Panc1 (cell line): ENCODE data around the gene MDGA2. TPM values are rescaled to one million over a fixed set of nuclear protein-coding genes. Genes with fewer than 3 reads are reported as not detected.

ENCODE experiments used
- ATAC-seq: fragments of 200-7000 bp; cut with Tn5 transposase; 2 replicates; pipeline ENCODE4 v1.9.1; 2020; ENCODE audit warnings: mild to moderate bottlenecking, moderate library complexity
- BruUV-seq: library from RNA; stranded (reverse); fragments of 400-500 nt; replicated peaks from 2 replicates; lab custom pipeline; 2021; lab: Mats Ljungman, UMichigan
- CTCF ChIA-PET: fragments of 300-600 bp; sonication (Branson Sonifier 250); formaldehyde crosslinking; loops from one replicate; lab custom pipeline; 2022; ENCODE audit warnings: antibody characterized with exemption; lab: Charles Lee
- POLR2A ChIA-PET: fragments of 300-600 bp; sonication (Branson Sonifier 250); formaldehyde crosslinking; loops from one replicate; lab custom pipeline; 2022; ENCODE audit warnings: antibody characterized with exemption; lab: Charles Lee
- DNase-seq: peaks from one replicate; pipeline ENCODE4 v3.0.0-alpha.2; 2010; ENCODE audit warnings: low read depth, low spot score
- H3K27ac ChIP-seq: 2 replicates; pipeline ENCODE4 v1.5.1; 2011; ENCODE audit warnings: mild to moderate bottlenecking, low read length, inconsistent platforms
- H3K27me3 ChIP-seq: fragments of 200-500 bp; sonication (Bioruptor generic); 2 replicates; pipeline ENCODE4 v1.6.0; 2014; ENCODE audit warnings: low read length, inconsistent platforms; ENCODE audit not compliant: control insufficient read depth, insufficient read depth
- H3K36me3 ChIP-seq: fragments of 200-500 bp; sonication (Bioruptor generic); 2 replicates; pipeline ENCODE4 v1.5.1; 2014; ENCODE audit warnings: inconsistent platforms, mild to moderate bottlenecking, low read length, moderate library complexity; ENCODE audit not compliant: control insufficient read depth, insufficient read depth
- H3K4me1 ChIP-seq: 2 replicates; pipeline ENCODE4 v1.5.1; 2011; ENCODE audit warnings: inconsistent platforms, mild to moderate bottlenecking, low read length, moderate library complexity; ENCODE audit not compliant: control insufficient read depth, insufficient read depth
- H3K4me3 ChIP-seq, 2 experiments: 2 replicates each; pipeline ENCODE4 v1.5.1; 2011 to 2012; ENCODE audit warnings: low read depth in 2 of 2, low read length in 2 of 2, mild to moderate bottlenecking in 2 of 2, inconsistent platforms in 1 of 2, moderate library complexity in 1 of 2
- H3K9me3 ChIP-seq: fragments of 200-500 bp; sonication (Bioruptor generic); 2 replicates; pipeline ENCODE4 v1.5.1; 2014; ENCODE audit warnings: low read depth, mild to moderate bottlenecking, inconsistent platforms, low read length, moderate library complexity; ENCODE audit not compliant: control insufficient read depth, insufficient read depth
- POLR2AphosphoS5 ChIP-seq: IDR thresholded peaks from 2 replicates; pipeline ENCODE4 v1.6.1; 2012; ENCODE audit warnings: mild to moderate bottlenecking, low read depth, low read length, moderate library complexity
- SIN3A ChIP-seq: IDR thresholded peaks from 2 replicates; pipeline ENCODE4 v1.6.1; 2012; ENCODE audit warnings: low read depth, mild to moderate bottlenecking, low read length, moderate library complexity, borderline replicate concordance; ENCODE audit not compliant: insufficient read depth
- TCF7L2 ChIP-seq: IDR thresholded peaks from 2 replicates; pipeline ENCODE4 v1.6.1; 2011; ENCODE audit warnings: mild to moderate bottlenecking, low read depth, low read length, inconsistent platforms
- in situ Hi-C: cut with HindIII; loops from 2 replicates; pipeline ENCODE4 v1.10.0; 2016; ENCODE audit warnings: low sequenced_read_pairs, low pct_unique_long_range_greater_than_20kb
- intact Hi-C: fragments of 100-400 bp; cut with micrococcal nuclease; formaldehyde crosslinking; loops from one replicate; pipeline ENCODE4 v1.10.0; 2022; ENCODE audit not compliant: unreplicated experiment
- total RNA-seq: library from RNA; stranded (reverse); gene quantifications from one replicate; pipeline ENCODE4 v1.2.1, GENCODE V29; 2021; ENCODE audit not compliant: unreplicated experiment
- TF ChIP-seq, protein P1 (sequence below), 2 experiments: IDR thresholded peaks; 2 replicates each; pipeline ENCODE4 v1.6.1; 2011 to 2012; ENCODE audit warnings: low read depth in 2 of 2, control low read depth in 1 of 2, low read length in 1 of 2, mild to moderate bottlenecking in 1 of 2, moderate library complexity in 1 of 2; ENCODE audit not compliant: insufficient read depth in 1 of 2
- TF ChIP-seq, protein P2 (sequence below): fragments of 450-650 bp; IDR thresholded peaks from 2 replicates; pipeline ENCODE4 v1.5.1; 2017; ENCODE audit warnings: mild to moderate bottlenecking

MDGA2 gene
- total RNA-seq, 1 experiment from 2014 or later = not detected

DNA sequence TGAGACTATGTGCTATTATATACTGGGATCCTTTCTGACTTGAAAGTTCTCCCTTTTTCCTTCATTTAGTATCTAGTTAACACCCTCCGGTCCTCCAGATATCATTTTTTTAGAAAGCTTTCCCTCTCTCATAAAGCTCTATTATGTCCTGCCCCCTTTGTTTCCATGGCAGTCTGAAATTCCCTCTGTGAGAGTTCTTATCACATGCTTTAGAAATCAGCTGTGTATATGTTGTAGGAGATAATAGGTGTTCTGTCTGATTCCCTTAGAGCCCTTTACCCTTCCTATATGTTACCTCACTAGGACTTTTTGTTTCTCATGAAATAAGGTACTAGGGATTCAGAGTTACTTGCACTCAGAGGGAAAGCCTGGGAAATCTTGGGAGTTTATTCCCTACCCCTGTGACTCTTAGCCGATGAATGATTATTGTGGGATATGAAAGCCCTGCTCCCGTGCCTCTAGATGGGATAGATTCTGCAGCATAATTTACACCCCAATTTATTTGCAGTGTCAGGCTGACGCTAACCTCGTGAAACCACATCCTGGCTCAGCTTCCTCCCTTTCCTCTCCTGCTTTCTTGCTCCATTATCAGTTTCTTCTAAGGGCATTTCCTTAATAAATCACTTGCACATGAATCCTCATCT is 448.4 kb downstream of the MDGA2 start:
- CTCF ChIA-PET = no interaction called here
- in situ Hi-C loops (no loop called here), intact Hi-C loops (no loop called here)
- ATAC-seq = no peak
- Histone ChIP-seq H3K27me3 (no peaks in the 10 kb centered on the region), H3K36me3 (no peaks in the 10 kb centered on the region), H3K4me3 (no peak overlapping the region), H3K27ac (no peak overlapping the region), H3K9me3 (no peaks in the 10 kb centered on the region), H3K4me1 (no peaks in the 10 kb centered on the region)
- TF ChIP-seq TCF7L2 (no peak), POLR2AphosphoS5 (no peak), SIN3A (no peak)
- TF ChIP-seq, protein P1, sequence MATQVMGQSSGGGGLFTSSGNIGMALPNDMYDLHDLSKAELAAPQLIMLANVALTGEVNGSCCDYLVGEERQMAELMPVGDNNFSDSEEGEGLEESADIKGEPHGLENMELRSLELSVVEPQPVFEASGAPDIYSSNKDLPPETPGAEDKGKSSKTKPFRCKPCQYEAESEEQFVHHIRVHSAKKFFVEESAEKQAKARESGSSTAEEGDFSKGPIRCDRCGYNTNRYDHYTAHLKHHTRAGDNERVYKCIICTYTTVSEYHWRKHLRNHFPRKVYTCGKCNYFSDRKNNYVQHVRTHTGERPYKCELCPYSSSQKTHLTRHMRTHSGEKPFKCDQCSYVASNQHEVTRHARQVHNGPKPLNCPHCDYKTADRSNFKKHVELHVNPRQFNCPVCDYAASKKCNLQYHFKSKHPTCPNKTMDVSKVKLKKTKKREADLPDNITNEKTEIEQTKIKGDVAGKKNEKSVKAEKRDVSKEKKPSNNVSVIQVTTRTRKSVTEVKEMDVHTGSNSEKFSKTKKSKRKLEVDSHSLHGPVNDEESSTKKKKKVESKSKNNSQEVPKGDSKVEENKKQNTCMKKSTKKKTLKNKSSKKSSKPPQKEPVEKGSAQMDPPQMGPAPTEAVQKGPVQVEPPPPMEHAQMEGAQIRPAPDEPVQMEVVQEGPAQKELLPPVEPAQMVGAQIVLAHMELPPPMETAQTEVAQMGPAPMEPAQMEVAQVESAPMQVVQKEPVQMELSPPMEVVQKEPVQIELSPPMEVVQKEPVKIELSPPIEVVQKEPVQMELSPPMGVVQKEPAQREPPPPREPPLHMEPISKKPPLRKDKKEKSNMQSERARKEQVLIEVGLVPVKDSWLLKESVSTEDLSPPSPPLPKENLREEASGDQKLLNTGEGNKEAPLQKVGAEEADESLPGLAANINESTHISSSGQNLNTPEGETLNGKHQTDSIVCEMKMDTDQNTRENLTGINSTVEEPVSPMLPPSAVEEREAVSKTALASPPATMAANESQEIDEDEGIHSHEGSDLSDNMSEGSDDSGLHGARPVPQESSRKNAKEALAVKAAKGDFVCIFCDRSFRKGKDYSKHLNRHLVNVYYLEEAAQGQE (IDR thresholded peaks at IDR 0.05; ENCODE audit: insufficient read depth in 1 of 2, low read depth in 2 of 2, low read length in 1 of 2) = no peak
- TF ChIP-seq, protein P2, sequence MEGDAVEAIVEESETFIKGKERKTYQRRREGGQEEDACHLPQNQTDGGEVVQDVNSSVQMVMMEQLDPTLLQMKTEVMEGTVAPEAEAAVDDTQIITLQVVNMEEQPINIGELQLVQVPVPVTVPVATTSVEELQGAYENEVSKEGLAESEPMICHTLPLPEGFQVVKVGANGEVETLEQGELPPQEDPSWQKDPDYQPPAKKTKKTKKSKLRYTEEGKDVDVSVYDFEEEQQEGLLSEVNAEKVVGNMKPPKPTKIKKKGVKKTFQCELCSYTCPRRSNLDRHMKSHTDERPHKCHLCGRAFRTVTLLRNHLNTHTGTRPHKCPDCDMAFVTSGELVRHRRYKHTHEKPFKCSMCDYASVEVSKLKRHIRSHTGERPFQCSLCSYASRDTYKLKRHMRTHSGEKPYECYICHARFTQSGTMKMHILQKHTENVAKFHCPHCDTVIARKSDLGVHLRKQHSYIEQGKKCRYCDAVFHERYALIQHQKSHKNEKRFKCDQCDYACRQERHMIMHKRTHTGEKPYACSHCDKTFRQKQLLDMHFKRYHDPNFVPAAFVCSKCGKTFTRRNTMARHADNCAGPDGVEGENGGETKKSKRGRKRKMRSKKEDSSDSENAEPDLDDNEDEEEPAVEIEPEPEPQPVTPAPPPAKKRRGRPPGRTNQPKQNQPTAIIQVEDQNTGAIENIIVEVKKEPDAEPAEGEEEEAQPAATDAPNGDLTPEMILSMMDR = no peak
- no TSS peak for BruUV-seq
- POLR2A ChIA-PET = no interaction called here
- no peak for DNase-seq

DNA sequence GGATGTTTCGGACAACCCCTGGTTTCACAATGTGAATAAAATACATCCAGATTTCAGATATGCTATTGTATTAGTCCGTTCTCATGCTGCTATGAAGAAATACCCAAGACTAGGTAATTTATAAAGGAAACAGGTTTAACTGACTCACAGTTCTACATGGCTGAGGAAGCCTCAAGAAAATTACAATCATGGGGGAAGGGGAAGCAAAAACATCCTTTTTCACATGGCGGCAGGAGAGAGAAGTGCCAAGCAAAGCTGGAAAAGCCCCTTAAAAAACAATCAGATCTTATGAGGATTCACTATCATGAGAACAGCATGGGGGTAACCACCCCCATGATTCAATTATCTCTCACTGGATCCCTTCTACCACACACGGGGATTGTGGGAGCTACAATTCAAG is 451.7 kb downstream of the MDGA2 start:
- in situ Hi-C loops (no loop called here), intact Hi-C loops (no loop called here)
- no peaks in the 10 kb centered on the region for H3K36me3 ChIP-seq
- ChIA-PET CTCF (no interaction called here), POLR2A (no interaction called here)
- ATAC-seq (no peak), DNase-seq (no peak)
- no peak overlapping the region for H3K4me3 ChIP-seq
- no TSS peak for BruUV-seq
- H3K9me3 ChIP-seq = no peaks in the 10 kb centered on the region
- TF ChIP-seq, protein P2 = no peak
- TF ChIP-seq TCF7L2 (no peak), POLR2AphosphoS5 (no peak), SIN3A (no peak)
- TF ChIP-seq, protein P1 (IDR thresholded peaks at IDR 0.05; ENCODE audit: insufficient read depth in 1 of 2, low read depth in 2 of 2, low read length in 1 of 2) = no peak
- H3K27ac ChIP-seq = no peak overlapping the region
- H3K4me1 ChIP-seq = no peaks in the 10 kb centered on the region
- H3K27me3 ChIP-seq = no peaks in the 10 kb centered on the region
